Neural crest cell (in vitro differentiated cells): ENCODE data around the gene RHCG. TPM values are rescaled to one million over a fixed set of nuclear protein-coding genes. Genes with fewer than 3 reads are reported as not detected.

Experiments used
- DNase-seq: peaks from one replicate; pipeline ENCODE4 v3.0.0; 2021; ENCODE audit warnings: low read depth, mixed read lengths, low spot score
- H3K27ac Mint-ChIP-seq: one replicate; pipeline ENCODE4 v1.8.0; 2021; ENCODE audit warnings: mild to moderate bottlenecking, mixed read lengths; ENCODE audit not compliant: unreplicated experiment
- H3K27me3 Mint-ChIP-seq: 2 replicates; pipeline ENCODE4 v1.8.0; 2021; ENCODE audit warnings: low read depth, mild to moderate bottlenecking, mixed read lengths
- H3K36me3 Mint-ChIP-seq: 2 replicates; pipeline ENCODE4 v1.8.0; 2021; ENCODE audit warnings: low read depth, mild to moderate bottlenecking, mixed read lengths
- H3K4me1 Mint-ChIP-seq: 2 replicates; pipeline ENCODE4 v1.8.0; 2021; ENCODE audit warnings: mixed read lengths
- H3K4me3 Mint-ChIP-seq: one replicate; pipeline ENCODE4 v1.8.0; 2021; ENCODE audit warnings: mild to moderate bottlenecking, mixed read lengths
- H3K9me3 Mint-ChIP-seq: 2 replicates; pipeline ENCODE4 v1.8.0; 2021; ENCODE audit warnings: mixed read lengths
- total RNA-seq: library from RNA; stranded (reverse); gene quantifications from 2 replicates; pipeline ENCODE4 v1.2.1, GENCODE V29; 2021
- TF ChIP-seq, protein P1 (sequence below): fragments of 200-600 bp; sonication (generic); conservative IDR thresholded peaks from 2 replicates; pipeline ENCODE4 v1.5.0; 2021; ENCODE audit warnings: antibody characterized with exemption, mild to moderate bottlenecking

The RHCG gene
- total RNA-seq, 1 donor from 2014 or later: not detected

DNA sequence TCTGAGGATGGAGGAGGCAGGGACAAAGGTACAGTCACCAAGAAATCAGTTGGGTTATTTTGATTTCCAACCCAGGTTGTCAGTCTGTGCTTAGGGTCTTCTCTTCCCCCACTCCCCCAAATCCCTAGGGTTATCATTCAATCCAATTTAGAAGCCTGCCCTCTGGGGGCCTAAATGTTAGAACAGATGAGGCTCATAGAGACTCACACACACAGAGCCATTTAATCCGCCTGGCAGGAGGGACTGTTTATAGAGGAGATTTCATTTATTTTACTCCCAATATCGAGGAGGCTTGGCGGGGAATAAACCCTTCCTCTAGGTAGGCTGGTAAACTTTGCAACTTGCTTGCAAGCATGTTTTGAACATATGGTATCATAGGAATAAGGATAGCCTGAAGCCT lies 52.8 kb downstream of the RHCG start:
- H3K4me3 Mint-ChIP-seq: no peak overlapping the region
- H3K36me3 Mint-ChIP-seq: no peaks in the 10 kb centered on the region
- DNase-seq: no peak
- H3K27ac Mint-ChIP-seq: no peak overlapping the region
- no peaks in the 10 kb centered on the region for H3K9me3 Mint-ChIP-seq
- peaks cover 82% of the 10 kb centered on the region for H3K27me3 Mint-ChIP-seq
- TF ChIP-seq, protein P1, sequence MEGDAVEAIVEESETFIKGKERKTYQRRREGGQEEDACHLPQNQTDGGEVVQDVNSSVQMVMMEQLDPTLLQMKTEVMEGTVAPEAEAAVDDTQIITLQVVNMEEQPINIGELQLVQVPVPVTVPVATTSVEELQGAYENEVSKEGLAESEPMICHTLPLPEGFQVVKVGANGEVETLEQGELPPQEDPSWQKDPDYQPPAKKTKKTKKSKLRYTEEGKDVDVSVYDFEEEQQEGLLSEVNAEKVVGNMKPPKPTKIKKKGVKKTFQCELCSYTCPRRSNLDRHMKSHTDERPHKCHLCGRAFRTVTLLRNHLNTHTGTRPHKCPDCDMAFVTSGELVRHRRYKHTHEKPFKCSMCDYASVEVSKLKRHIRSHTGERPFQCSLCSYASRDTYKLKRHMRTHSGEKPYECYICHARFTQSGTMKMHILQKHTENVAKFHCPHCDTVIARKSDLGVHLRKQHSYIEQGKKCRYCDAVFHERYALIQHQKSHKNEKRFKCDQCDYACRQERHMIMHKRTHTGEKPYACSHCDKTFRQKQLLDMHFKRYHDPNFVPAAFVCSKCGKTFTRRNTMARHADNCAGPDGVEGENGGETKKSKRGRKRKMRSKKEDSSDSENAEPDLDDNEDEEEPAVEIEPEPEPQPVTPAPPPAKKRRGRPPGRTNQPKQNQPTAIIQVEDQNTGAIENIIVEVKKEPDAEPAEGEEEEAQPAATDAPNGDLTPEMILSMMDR: no peak
- peaks cover 18% of the 10 kb centered on the region for H3K4me1 Mint-ChIP-seq

DNA sequence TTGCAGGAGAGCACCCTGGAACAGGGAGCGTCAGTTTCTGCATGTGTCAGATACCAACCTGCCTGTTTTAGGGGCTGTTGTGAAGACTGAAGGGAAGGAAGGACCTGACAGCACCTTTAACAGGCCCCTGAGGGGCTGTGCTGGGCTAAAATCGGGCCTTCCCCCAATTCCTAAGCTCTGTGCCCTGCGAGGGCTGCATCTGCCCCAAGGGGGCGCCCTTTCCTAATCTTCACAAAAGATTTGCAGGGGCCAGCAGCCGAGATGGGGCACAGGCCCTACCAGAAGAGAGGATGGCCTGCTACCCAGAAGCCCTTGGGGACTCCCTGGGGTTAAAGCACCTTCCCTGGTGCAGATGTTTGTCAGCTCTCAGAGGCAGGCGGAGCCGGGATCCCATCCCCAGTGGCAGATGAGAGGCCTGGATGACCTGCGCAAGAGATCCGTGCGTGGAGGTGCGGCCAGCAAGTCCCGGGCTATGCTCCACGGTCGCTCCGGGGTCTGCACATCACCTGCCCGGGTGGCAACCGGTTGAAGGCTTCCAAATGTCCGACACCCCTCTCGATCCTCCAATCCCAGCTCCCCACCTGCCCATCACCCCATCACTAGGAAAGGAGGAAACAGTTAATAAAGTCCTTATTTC lies 53.6 kb downstream of the RHCG start:
- peaks cover 82% of the 10 kb centered on the region for H3K27me3 Mint-ChIP-seq

DNA sequence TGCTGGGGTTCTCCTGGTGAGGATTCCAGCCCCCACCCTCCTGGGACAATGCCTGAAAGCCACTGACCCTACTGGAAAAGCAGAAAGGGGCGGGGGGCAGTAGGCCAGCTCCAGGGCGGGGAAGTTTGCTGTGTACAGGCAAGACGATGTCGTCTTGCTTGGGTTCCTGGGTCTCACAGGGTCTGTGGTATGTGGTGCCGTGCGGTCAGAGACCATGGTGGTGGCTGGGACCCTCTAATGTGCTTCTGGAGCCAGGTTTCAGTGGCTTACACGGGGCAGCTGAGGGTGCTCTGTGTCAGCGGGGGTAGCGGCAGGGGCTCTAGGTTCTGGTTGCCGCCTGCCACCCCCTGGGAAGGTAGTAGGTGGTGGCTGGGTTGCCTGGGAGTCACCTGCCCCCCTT lies 54.2 kb downstream of the RHCG start:
- peaks cover 80% of the 10 kb centered on the region for H3K27me3 Mint-ChIP-seq
- TF ChIP-seq, protein P1: no peak
- no peaks in the 10 kb centered on the region for H3K9me3 Mint-ChIP-seq
- H3K4me1 Mint-ChIP-seq: peaks cover 20% of the 10 kb centered on the region
- H3K27ac Mint-ChIP-seq: no peak overlapping the region
- no peak overlapping the region for H3K4me3 Mint-ChIP-seq
- no peaks in the 10 kb centered on the region for H3K36me3 Mint-ChIP-seq
- no peak for DNase-seq

More for the DNA sequence above, 53.6 kb downstream of the RHCG start:
- Mint-ChIP-seq H3K27ac (no peak overlapping the region), H3K4me1 (peaks cover 17% of the 10 kb centered on the region), H3K36me3 (no peaks in the 10 kb centered on the region), H3K4me3 (no peak overlapping the region), H3K9me3 (no peaks in the 10 kb centered on the region)
- DNase-seq: peak; percentile 75
- TF ChIP-seq, protein P1: peak; percentile 76

GRCh38 chr15:89441295-89441812 lies 55.0 kb downstream of the RHCG start:
- Mint-ChIP-seq H3K36me3 (no peaks in the 10 kb centered on the region), H3K27me3 (peaks cover 75% of the 10 kb centered on the region), H3K9me3 (no peaks in the 10 kb centered on the region), H3K4me1 (peaks cover 20% of the 10 kb centered on the region), H3K27ac (no peak overlapping the region), H3K4me3 (no peak overlapping the region)
- DNase-seq: no peak
- TF ChIP-seq, protein P1: no peak

- Mint-ChIP-seq H3K4me3 (no peak overlapping the region), H3K36me3 (no peaks in the 10 kb centered on the region), H3K27me3 (peaks cover 63% of the 10 kb centered on the region), H3K4me1 (peaks cover 31% of the 10 kb centered on the region), H3K27ac (no peak overlapping the region), H3K9me3 (no peaks in the 10 kb centered on the region)
- DNase-seq: no peak
- TF ChIP-seq, protein P1: no peak
Measured at GRCh38 chr15:89439764-89440163, 56.6 kb downstream of the RHCG start.
